ENCODE measurements around the gene IRAK1. TPM values are rescaled to one million over a fixed set of nuclear protein-coding genes. Genes with fewer than 3 reads are reported as not detected.

Gene IRAK1
- total and polyA plus RNA-seq, 2 of the 13 experiments (the other 11 are each of a cell fraction or from before 2014, with no cell fraction given): 57.7 to 77.3 TPM

DNA sequence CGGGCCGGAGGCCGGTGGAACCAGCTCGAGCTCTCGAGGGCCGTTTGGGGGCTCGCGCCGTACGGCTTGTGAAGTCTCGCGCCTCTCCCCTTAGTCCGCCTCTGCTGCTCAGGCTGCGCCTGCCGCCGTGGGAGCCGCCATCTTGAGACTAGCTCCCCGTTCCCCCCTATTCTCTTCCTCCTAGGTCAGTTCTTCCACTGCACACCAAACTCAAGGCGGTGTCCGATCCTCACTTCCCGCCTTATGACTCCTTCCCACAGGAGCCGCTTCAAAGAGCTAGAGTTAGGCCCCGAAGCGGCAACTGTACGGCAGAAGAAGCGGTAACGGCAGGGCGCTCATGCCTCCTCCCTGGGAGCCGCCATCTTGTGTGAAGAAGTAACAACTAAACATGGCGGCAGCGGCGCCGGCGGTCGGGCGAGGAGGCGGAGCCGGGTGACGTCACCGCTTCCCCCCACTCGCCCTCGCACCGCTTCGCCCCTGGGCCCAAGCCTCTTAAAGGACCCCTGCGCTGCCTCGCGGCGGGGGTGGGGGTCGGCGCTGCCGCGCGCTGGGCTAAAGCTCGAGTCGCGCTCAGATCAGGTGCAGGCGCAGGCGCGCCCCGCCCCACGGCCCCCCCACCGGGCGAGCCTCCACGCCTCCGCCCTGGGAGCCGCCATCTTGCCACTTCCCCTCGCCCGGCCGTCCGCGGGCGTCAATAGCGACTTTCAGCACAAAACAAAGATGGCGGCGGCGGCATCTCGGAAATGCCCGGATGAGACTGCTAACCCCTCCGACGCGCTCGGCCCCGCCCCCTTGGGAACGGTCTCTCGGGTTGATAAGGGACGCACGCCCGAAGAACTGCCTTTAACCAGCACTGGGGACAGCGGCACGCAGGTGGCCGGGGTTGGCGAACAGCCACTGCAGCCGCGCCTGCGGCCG lies 48.0 kb downstream of the IRAK1 start, which contains the start of gene HCFC1 (continued):
- TF ChIP-seq, protein P1, sequence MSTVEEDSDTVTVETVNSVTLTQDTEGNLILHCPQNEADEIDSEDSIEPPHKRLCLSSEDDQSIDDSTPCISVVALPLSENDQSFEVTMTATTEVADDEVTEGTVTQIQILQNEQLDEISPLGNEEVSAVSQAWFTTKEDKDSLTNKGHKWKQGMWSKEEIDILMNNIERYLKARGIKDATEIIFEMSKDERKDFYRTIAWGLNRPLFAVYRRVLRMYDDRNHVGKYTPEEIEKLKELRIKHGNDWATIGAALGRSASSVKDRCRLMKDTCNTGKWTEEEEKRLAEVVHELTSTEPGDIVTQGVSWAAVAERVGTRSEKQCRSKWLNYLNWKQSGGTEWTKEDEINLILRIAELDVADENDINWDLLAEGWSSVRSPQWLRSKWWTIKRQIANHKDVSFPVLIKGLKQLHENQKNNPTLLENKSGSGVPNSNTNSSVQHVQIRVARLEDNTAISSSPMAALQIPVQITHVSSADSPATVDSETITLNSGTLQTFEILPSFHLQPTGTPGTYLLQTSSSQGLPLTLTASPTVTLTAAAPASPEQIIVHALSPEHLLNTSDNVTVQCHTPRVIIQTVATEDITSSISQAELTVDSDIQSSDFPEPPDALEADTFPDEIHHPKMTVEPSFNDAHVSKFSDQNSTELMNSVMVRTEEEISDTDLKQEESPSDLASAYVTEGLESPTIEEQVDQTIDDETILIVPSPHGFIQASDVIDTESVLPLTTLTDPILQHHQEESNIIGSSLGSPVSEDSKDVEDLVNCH (CRISPR knock-in tag; IDR thresholded peaks at IDR 0.05): peak; percentile 98; the same call in 1 of the 2 replicates
- TF ChIP-seq RFX3 (CRISPR knock-in tag; IDR thresholded peaks at IDR 0.05) (no peak), ZBTB38 (CRISPR knock-in tag; IDR thresholded peaks at IDR 0.05) (no peak; the same call in 1 of the 2 replicates), ZNF10 (CRISPR knock-in tag; IDR thresholded peaks at IDR 0.05; ENCODE audit: borderline replicate concordance, low read depth) (no peak), TBX2 (CRISPR knock-in tag; IDR thresholded peaks at IDR 0.05; ENCODE audit: borderline replicate concordance) (peak; percentile 22), ZNF143 (CRISPR knock-in tag; IDR thresholded peaks at IDR 0.05) (peak; percentile 11; the same call in 1 of the 2 replicates), KMT2B (CRISPR knock-in tag; IDR thresholded peaks at IDR 0.05) (no peak), SRF (IDR thresholded peaks at IDR 0.05; ENCODE audit: low read depth, low read length) (no peak), ZNF235 (CRISPR knock-in tag; IDR thresholded peaks at IDR 0.05; ENCODE audit: borderline replicate concordance) (no peak), ELF3 (CRISPR knock-in tag; IDR thresholded peaks at IDR 0.05) (no peak), THAP11 (CRISPR knock-in tag; IDR thresholded peaks at IDR 0.05) (peak; percentile 64), FOSL2 (CRISPR knock-in tag; IDR thresholded peaks at IDR 0.05) (no peak)
- TF ChIP-seq, protein P2, sequence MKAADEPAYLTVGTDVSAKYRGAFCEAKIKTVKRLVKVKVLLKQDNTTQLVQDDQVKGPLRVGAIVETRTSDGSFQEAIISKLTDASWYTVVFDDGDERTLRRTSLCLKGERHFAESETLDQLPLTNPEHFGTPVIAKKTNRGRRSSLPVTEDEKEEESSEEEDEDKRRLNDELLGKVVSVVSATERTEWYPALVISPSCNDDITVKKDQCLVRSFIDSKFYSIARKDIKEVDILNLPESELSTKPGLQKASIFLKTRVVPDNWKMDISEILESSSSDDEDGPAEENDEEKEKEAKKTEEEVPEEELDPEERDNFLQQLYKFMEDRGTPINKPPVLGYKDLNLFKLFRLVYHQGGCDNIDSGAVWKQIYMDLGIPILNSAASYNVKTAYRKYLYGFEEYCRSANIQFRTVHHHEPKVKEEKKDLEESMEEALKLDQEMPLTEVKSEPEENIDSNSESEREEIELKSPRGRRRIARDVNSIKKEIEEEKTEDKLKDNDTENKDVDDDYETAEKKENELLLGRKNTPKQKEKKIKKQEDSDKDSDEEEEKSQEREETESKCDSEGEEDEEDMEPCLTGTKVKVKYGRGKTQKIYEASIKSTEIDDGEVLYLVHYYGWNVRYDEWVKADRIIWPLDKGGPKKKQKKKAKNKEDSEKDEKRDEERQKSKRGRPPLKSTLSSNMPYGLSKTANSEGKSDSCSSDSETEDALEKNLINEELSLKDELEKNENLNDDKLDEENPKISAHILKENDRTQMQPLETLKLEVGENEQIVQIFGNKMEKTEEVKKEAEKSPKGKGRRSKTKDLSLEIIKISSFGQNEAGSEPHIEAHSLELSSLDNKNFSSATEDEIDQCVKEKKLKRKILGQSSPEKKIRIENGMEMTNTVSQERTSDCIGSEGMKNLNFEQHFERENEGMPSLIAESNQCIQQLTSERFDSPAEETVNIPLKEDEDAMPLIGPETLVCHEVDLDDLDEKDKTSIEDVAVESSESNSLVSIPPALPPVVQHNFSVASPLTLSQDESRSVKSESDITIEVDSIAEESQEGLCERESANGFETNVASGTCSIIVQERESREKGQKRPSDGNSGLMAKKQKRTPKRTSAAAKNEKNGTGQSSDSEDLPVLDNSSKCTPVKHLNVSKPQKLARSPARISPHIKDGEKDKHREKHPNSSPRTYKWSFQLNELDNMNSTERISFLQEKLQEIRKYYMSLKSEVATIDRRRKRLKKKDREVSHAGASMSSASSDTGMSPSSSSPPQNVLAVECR (CRISPR knock-in tag; IDR thresholded peaks at IDR 0.05; ENCODE audit: borderline replicate concordance): peak; percentile 52; the same call in 1 of the 2 replicates
- TF ChIP-seq, protein P3, sequence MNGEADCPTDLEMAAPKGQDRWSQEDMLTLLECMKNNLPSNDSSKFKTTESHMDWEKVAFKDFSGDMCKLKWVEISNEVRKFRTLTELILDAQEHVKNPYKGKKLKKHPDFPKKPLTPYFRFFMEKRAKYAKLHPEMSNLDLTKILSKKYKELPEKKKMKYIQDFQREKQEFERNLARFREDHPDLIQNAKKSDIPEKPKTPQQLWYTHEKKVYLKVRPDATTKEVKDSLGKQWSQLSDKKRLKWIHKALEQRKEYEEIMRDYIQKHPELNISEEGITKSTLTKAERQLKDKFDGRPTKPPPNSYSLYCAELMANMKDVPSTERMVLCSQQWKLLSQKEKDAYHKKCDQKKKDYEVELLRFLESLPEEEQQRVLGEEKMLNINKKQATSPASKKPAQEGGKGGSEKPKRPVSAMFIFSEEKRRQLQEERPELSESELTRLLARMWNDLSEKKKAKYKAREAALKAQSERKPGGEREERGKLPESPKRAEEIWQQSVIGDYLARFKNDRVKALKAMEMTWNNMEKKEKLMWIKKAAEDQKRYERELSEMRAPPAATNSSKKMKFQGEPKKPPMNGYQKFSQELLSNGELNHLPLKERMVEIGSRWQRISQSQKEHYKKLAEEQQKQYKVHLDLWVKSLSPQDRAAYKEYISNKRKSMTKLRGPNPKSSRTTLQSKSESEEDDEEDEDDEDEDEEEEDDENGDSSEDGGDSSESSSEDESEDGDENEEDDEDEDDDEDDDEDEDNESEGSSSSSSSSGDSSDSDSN (CRISPR knock-in tag; IDR thresholded peaks at IDR 0.05): peak; percentile 37; the same call in 1 of the 2 replicates
- TF ChIP-seq, protein P4, sequence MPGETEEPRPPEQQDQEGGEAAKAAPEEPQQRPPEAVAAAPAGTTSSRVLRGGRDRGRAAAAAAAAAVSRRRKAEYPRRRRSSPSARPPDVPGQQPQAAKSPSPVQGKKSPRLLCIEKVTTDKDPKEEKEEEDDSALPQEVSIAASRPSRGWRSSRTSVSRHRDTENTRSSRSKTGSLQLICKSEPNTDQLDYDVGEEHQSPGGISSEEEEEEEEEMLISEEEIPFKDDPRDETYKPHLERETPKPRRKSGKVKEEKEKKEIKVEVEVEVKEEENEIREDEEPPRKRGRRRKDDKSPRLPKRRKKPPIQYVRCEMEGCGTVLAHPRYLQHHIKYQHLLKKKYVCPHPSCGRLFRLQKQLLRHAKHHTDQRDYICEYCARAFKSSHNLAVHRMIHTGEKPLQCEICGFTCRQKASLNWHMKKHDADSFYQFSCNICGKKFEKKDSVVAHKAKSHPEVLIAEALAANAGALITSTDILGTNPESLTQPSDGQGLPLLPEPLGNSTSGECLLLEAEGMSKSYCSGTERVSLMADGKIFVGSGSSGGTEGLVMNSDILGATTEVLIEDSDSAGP (CRISPR knock-in tag; IDR thresholded peaks at IDR 0.05; ENCODE audit: borderline replicate concordance): peak; percentile 99
- TF ChIP-seq, protein P5, sequence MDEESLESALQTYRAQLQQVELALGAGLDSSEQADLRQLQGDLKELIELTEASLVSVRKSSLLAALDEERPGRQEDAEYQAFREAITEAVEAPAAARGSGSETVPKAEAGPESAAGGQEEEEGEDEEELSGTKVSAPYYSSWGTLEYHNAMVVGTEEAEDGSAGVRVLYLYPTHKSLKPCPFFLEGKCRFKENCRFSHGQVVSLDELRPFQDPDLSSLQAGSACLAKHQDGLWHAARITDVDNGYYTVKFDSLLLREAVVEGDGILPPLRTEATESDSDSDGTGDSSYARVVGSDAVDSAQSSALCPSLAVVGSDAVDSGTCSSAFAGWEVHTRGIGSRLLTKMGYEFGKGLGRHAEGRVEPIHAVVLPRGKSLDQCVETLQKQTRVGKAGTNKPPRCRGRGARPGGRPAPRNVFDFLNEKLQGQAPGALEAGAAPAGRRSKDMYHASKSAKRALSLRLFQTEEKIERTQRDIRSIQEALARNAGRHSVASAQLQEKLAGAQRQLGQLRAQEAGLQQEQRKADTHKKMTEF (CRISPR knock-in tag; IDR thresholded peaks at IDR 0.05): no peak; the same call in 1 of the 2 replicates

Data from HepG2 (cell line).